ENCODE data around the gene SNW1. TPM values are rescaled to one million over a fixed set of nuclear protein-coding genes. Genes with fewer than 3 reads are reported as not detected.

The SNW1 gene
- total RNA-seq, 1 experiment from 2014 or later: 67.0 TPM

DNA sequence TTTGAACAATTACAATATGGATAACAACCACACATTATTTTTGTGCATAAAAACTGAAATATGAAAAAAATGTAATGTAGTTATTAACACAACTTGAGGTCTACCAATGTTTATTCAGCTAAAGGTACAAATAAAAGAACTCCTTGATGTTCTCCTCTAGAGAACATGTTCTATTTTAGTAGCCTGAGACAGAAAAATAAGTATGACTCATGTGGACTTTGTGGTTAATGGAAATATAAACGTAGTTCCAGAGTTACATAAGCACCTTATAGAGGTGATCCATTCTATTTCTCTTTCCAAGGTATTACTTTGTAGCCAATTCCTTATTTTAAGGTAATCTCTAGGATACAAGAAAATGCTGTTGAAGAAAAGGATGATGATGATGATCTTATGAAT is 78.8 kb downstream of the SNW1 start:
- intact Hi-C loops (cut with micrococcal nuclease; ENCODE audit: unreplicated experiment) (no loop called here), in situ Hi-C loops (cut with HindIII; ENCODE audit: low pct_unique_long_range_greater_than_20kb, low sequenced_read_pairs) (no loop called here)
- Histone ChIP-seq H3K27me3 (ENCODE audit: control insufficient read depth, insufficient read depth, low read length) (no peaks in the 10 kb centered on the region), H3K4me3 (ENCODE audit: low read depth in 2 of 2, low read length in 2 of 2) (no peak overlapping the region), H3K9me3 (ENCODE audit: control insufficient read depth, insufficient read depth, low read depth, low read length) (no peaks in the 10 kb centered on the region), H3K36me3 (ENCODE audit: control insufficient read depth, insufficient read depth, low read length) (no peaks in the 10 kb centered on the region), H3K27ac (ENCODE audit: low read length) (no peak overlapping the region), H3K4me1 (ENCODE audit: control insufficient read depth, insufficient read depth, low read length) (no peaks in the 10 kb centered on the region)
- ATAC-seq: no peak
- no TSS peak for BruUV-seq (replicated peaks)
- CTCF ChIA-PET: no interaction called here
- no peak for DNase-seq (ENCODE audit: low read depth, low spot score)
- POLR2A ChIA-PET: no interaction called here
- TF ChIP-seq, protein P1, sequence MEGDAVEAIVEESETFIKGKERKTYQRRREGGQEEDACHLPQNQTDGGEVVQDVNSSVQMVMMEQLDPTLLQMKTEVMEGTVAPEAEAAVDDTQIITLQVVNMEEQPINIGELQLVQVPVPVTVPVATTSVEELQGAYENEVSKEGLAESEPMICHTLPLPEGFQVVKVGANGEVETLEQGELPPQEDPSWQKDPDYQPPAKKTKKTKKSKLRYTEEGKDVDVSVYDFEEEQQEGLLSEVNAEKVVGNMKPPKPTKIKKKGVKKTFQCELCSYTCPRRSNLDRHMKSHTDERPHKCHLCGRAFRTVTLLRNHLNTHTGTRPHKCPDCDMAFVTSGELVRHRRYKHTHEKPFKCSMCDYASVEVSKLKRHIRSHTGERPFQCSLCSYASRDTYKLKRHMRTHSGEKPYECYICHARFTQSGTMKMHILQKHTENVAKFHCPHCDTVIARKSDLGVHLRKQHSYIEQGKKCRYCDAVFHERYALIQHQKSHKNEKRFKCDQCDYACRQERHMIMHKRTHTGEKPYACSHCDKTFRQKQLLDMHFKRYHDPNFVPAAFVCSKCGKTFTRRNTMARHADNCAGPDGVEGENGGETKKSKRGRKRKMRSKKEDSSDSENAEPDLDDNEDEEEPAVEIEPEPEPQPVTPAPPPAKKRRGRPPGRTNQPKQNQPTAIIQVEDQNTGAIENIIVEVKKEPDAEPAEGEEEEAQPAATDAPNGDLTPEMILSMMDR (IDR thresholded peaks at IDR 0.05): no peak

DNA sequence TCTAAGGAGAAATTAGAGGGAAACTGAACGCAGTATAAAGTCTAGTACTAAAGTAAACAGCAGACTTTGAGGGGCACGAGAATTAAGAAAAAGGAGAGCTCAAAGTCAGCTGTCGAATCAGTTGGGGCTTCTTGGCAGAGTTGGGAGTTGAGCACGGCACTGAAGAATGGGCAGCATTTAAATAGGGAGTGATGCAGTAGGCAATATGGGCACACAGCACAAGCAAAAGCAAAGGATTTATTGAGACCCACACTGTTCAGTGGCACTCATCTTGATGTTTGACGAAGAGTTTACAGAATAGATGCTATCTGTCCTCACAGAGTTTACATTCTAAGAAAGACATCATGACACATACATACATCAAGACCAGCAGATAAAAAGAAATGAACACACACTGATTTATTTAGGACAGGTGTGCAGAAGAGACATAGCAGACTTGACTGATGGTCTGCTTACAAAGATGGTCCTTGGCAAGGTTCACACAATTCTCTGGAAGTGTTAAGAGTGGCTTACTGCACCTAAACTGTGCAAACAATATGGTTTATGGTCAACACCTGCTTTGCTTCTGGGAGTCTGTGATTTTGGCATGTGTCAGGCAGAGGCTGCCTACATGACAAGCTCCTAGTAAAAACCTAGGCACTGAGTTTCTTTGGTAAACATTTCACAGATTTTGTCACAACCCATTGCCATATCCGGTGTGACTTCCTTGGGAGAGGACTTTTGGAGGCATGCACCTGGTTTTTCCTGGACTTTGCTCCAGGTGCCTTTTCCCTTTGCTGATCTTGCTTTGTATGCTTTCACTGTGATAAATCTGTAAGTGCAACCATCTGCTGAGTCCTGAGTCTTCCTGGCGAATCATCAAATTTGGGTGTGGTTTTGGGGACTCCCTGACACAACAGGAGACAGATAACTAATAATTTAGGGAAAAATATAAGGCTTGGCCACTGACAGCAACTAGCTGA is 79.5 kb downstream of the SNW1 start:
- no peaks in the 10 kb centered on the region for H3K36me3 ChIP-seq (ENCODE audit: control insufficient read depth, insufficient read depth, low read length)
- no peaks in the 10 kb centered on the region for H3K4me1 ChIP-seq (ENCODE audit: control insufficient read depth, insufficient read depth, low read length)
- no peaks in the 10 kb centered on the region for H3K9me3 ChIP-seq (ENCODE audit: control insufficient read depth, insufficient read depth, low read depth, low read length)
- BruUV-seq (replicated peaks): no TSS peak
- POLR2A ChIA-PET: no interaction called here
- H3K4me3 ChIP-seq (ENCODE audit: low read depth in 2 of 2, low read length in 2 of 2): no peak overlapping the region
- no peaks in the 10 kb centered on the region for H3K27me3 ChIP-seq (ENCODE audit: control insufficient read depth, insufficient read depth, low read length)
- no peak for ATAC-seq
- in situ Hi-C loops (cut with HindIII; ENCODE audit: low pct_unique_long_range_greater_than_20kb, low sequenced_read_pairs): no loop called here
- intact Hi-C loops (cut with micrococcal nuclease; ENCODE audit: unreplicated experiment): no loop called here
- no peak for DNase-seq (ENCODE audit: low read depth, low spot score)
- TF ChIP-seq TCF7L2 (IDR thresholded peaks at IDR 0.05; ENCODE audit: low read depth, low read length) (no peak), POLR2AphosphoS5 (IDR thresholded peaks at IDR 0.05; ENCODE audit: low read depth, low read length) (no peak)
- TF ChIP-seq, protein P2, sequence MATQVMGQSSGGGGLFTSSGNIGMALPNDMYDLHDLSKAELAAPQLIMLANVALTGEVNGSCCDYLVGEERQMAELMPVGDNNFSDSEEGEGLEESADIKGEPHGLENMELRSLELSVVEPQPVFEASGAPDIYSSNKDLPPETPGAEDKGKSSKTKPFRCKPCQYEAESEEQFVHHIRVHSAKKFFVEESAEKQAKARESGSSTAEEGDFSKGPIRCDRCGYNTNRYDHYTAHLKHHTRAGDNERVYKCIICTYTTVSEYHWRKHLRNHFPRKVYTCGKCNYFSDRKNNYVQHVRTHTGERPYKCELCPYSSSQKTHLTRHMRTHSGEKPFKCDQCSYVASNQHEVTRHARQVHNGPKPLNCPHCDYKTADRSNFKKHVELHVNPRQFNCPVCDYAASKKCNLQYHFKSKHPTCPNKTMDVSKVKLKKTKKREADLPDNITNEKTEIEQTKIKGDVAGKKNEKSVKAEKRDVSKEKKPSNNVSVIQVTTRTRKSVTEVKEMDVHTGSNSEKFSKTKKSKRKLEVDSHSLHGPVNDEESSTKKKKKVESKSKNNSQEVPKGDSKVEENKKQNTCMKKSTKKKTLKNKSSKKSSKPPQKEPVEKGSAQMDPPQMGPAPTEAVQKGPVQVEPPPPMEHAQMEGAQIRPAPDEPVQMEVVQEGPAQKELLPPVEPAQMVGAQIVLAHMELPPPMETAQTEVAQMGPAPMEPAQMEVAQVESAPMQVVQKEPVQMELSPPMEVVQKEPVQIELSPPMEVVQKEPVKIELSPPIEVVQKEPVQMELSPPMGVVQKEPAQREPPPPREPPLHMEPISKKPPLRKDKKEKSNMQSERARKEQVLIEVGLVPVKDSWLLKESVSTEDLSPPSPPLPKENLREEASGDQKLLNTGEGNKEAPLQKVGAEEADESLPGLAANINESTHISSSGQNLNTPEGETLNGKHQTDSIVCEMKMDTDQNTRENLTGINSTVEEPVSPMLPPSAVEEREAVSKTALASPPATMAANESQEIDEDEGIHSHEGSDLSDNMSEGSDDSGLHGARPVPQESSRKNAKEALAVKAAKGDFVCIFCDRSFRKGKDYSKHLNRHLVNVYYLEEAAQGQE (IDR thresholded peaks at IDR 0.05; ENCODE audit: insufficient read depth in 1 of 2, low read depth in 2 of 2, low read length in 1 of 2): no peak
- TF ChIP-seq, protein P1 (IDR thresholded peaks at IDR 0.05): no peak
- CTCF ChIA-PET: no interaction called here
- H3K27ac ChIP-seq (ENCODE audit: low read length): no peak overlapping the region

Measured in Panc1 (cell line).